ENCODE results near the gene PARP16. TPM values are rescaled to one million over a fixed set of nuclear protein-coding genes. Genes with fewer than 3 reads are reported as not detected.
A peak's percentile ranks its signal among the peaks of the same experiment; 100 is the strongest.

Gene PARP16
- total RNA-seq, 1 experiment from 2014 or later = 5.9 TPM

- Histone ChIP-seq H3K4me3 (ENCODE audit: insufficient read depth, low read depth, low read length) (no peak overlapping the region), H3K27me3 (ENCODE audit: control insufficient read depth, insufficient read depth, low read length) (no peaks in the 10 kb centered on the region), H3K36me3 (replicated peaks; ENCODE audit: control insufficient read depth, insufficient read depth, low read length) (peaks cover 1% of the 10 kb centered on the region)
- peak; percentile 51 for DNase-seq
Measured at GRCh38 chr15:65327651-65328393, 41.1 kb upstream of the PARP16 start.

- Histone ChIP-seq H3K4me3 (ENCODE audit: insufficient read depth, low read depth, low read length) (no peak overlapping the region), H3K36me3 (replicated peaks; ENCODE audit: control insufficient read depth, insufficient read depth, low read length) (peaks cover 1% of the 10 kb centered on the region), H3K27me3 (ENCODE audit: control insufficient read depth, insufficient read depth, low read length) (no peaks in the 10 kb centered on the region)
- DNase-seq = peak; percentile 70
Measured at GRCh38 chr15:65326818-65327217, 40.1 kb upstream of the PARP16 start.

GRCh38 chr15:65326117-65326526 is 39.4 kb upstream of the PARP16 start:
- Histone ChIP-seq H3K36me3 (replicated peaks; ENCODE audit: control insufficient read depth, insufficient read depth, low read length) (peaks cover 1% of the 10 kb centered on the region), H3K4me3 (ENCODE audit: insufficient read depth, low read depth, low read length) (no peak overlapping the region), H3K27me3 (ENCODE audit: control insufficient read depth, insufficient read depth, low read length) (no peaks in the 10 kb centered on the region)
- peak; percentile 82 for DNase-seq

GRCh38 chr15:65323071-65323511 is 36.4 kb upstream of the PARP16 start:
- peak; percentile 49 for DNase-seq
- no peaks in the 10 kb centered on the region for H3K27me3 ChIP-seq (ENCODE audit: control insufficient read depth, insufficient read depth, low read length)
- H3K36me3 ChIP-seq (replicated peaks; ENCODE audit: control insufficient read depth, insufficient read depth, low read length) = no peaks in the 10 kb centered on the region
- no peak overlapping the region for H3K4me3 ChIP-seq (ENCODE audit: insufficient read depth, low read depth, low read length)

- H3K27me3 ChIP-seq (ENCODE audit: control insufficient read depth, insufficient read depth, low read length) = no peaks in the 10 kb centered on the region
Measured at GRCh38 chr15:65318870-65319356, 32.2 kb upstream of the PARP16 start.

GRCh38 chr15:65312400-65312916 is 25.8 kb upstream of the PARP16 start:
- DNase-seq = no peak
- Histone ChIP-seq H3K4me3 (ENCODE audit: insufficient read depth, low read depth, low read length) (no peak overlapping the region), H3K36me3 (replicated peaks; ENCODE audit: control insufficient read depth, insufficient read depth, low read length) (no peaks in the 10 kb centered on the region), H3K27me3 (ENCODE audit: control insufficient read depth, insufficient read depth, low read length) (no peaks in the 10 kb centered on the region)

More at GRCh38 chr15:65318870-65319356, 32.2 kb upstream of the PARP16 start:
- Histone ChIP-seq H3K4me3 (ENCODE audit: insufficient read depth, low read depth, low read length) (no peak overlapping the region), H3K36me3 (replicated peaks; ENCODE audit: control insufficient read depth, insufficient read depth, low read length) (no peaks in the 10 kb centered on the region)
- DNase-seq = peak; percentile 95

GRCh38 chr15:65311760-65312159 is 25.1 kb upstream of the PARP16 start:
- no peak overlapping the region for H3K4me3 ChIP-seq (ENCODE audit: insufficient read depth, low read depth, low read length)
- H3K36me3 ChIP-seq (replicated peaks; ENCODE audit: control insufficient read depth, insufficient read depth, low read length) = no peaks in the 10 kb centered on the region
- no peaks in the 10 kb centered on the region for H3K27me3 ChIP-seq (ENCODE audit: control insufficient read depth, insufficient read depth, low read length)
- DNase-seq = no peak

- DNase-seq = no peak
- Histone ChIP-seq H3K4me3 (ENCODE audit: insufficient read depth, low read depth, low read length) (no peak overlapping the region), H3K36me3 (replicated peaks; ENCODE audit: control insufficient read depth, insufficient read depth, low read length) (no peaks in the 10 kb centered on the region), H3K27me3 (ENCODE audit: control insufficient read depth, insufficient read depth, low read length) (no peaks in the 10 kb centered on the region)
Measured at GRCh38 chr15:65310431-65311137, 23.9 kb upstream of the PARP16 start.

- H3K36me3 ChIP-seq (replicated peaks; ENCODE audit: control insufficient read depth, insufficient read depth, low read length) = no peaks in the 10 kb centered on the region
- no peak for DNase-seq
- H3K4me3 ChIP-seq (ENCODE audit: insufficient read depth, low read depth, low read length) = no peak overlapping the region
- H3K27me3 ChIP-seq (ENCODE audit: control insufficient read depth, insufficient read depth, low read length) = no peaks in the 10 kb centered on the region
Measured at GRCh38 chr15:65309882-65310418, 23.3 kb upstream of the PARP16 start.

GRCh38 chr15:65307978-65308377 is 21.3 kb upstream of the PARP16 start:
- H3K4me3 ChIP-seq (ENCODE audit: insufficient read depth, low read depth, low read length) = no peak overlapping the region
- H3K36me3 ChIP-seq (replicated peaks; ENCODE audit: control insufficient read depth, insufficient read depth, low read length) = no peaks in the 10 kb centered on the region
- DNase-seq = no peak
- H3K27me3 ChIP-seq (ENCODE audit: control insufficient read depth, insufficient read depth, low read length) = no peaks in the 10 kb centered on the region

- H3K27me3 ChIP-seq (ENCODE audit: control insufficient read depth, insufficient read depth, low read length) = no peaks in the 10 kb centered on the region
- H3K36me3 ChIP-seq (replicated peaks; ENCODE audit: control insufficient read depth, insufficient read depth, low read length) = no peaks in the 10 kb centered on the region
- DNase-seq = no peak
- no peak overlapping the region for H3K4me3 ChIP-seq (ENCODE audit: insufficient read depth, low read depth, low read length)
Measured at GRCh38 chr15:65306551-65306950, 19.9 kb upstream of the PARP16 start.

GRCh38 chr15:65305776-65306175 is 19.1 kb upstream of the PARP16 start:
- H3K36me3 ChIP-seq (replicated peaks; ENCODE audit: control insufficient read depth, insufficient read depth, low read length) = no peaks in the 10 kb centered on the region
- DNase-seq = no peak
- H3K27me3 ChIP-seq (ENCODE audit: control insufficient read depth, insufficient read depth, low read length) = no peaks in the 10 kb centered on the region
- H3K4me3 ChIP-seq (ENCODE audit: insufficient read depth, low read depth, low read length) = no peak overlapping the region

- no peaks in the 10 kb centered on the region for H3K27me3 ChIP-seq (ENCODE audit: control insufficient read depth, insufficient read depth, low read length)
Measured at GRCh38 chr15:65305150-65305758, 18.6 kb upstream of the PARP16 start.

GRCh38 chr15:65304381-65305149 is 17.9 kb upstream of the PARP16 start, which contains the start of gene RNU5B-1:
RNU5B-1 (plus strand) TSS chr15:65304677.
- H3K36me3 ChIP-seq (replicated peaks; ENCODE audit: control insufficient read depth, insufficient read depth, low read length) = no peaks in the 10 kb centered on the region
- peak within 1 kb of the TSS; percentile 19 for H3K4me3 ChIP-seq (ENCODE audit: insufficient read depth, low read depth, low read length)
- H3K27me3 ChIP-seq (ENCODE audit: control insufficient read depth, insufficient read depth, low read length) = no peaks in the 10 kb centered on the region
- DNase-seq = peak; percentile 79

More at GRCh38 chr15:65305150-65305758, 18.6 kb upstream of the PARP16 start:
- no peak overlapping the region for H3K4me3 ChIP-seq (ENCODE audit: insufficient read depth, low read depth, low read length)
- DNase-seq = no peak
- H3K36me3 ChIP-seq (replicated peaks; ENCODE audit: control insufficient read depth, insufficient read depth, low read length) = no peaks in the 10 kb centered on the region
